Activated CD8-positive, alpha-beta T cell treated with anti-CD3 and anti-CD28 coated beads, Interleukin-2, amount 10 ng/mL, durations not matched to agents 7 days and 5 days (primary cell): ENCODE measurements around the gene CERS3. TPM values are rescaled to one million over a fixed set of nuclear protein-coding genes. Genes with fewer than 3 reads are reported as not detected.

ENCODE experiments used
- ATAC-seq: fragments of 150-1000 bp; cut with Tn5 transposase; one replicate; pipeline ENCODE4 v1.10.0; 2021; ENCODE audit warnings: moderate library complexity
- CTCF ChIA-PET: fragments of 350-600 bp; sonication (Branson Sonifier 250); formaldehyde crosslinking; loops from one replicate; lab custom pipeline; 2021; ENCODE audit warnings: antibody characterized with exemption; lab: Charles Lee
- POLR2A ChIA-PET: fragments of 350-600 bp; sonication (Branson Sonifier 250); formaldehyde crosslinking; loops from one replicate; lab custom pipeline; 2021; ENCODE audit warnings: antibody characterized with exemption; lab: Charles Lee
- DNase-seq: peaks from one replicate; pipeline ENCODE4 v3.0.0-alpha.2; 2020
- H3K27ac Mint-ChIP-seq: one replicate; pipeline ENCODE4 v1.8.0; 2021; ENCODE audit warnings: mild to moderate bottlenecking, mixed read lengths
- H3K27me3 Mint-ChIP-seq: one replicate; pipeline ENCODE4 v1.8.0; 2021; ENCODE audit warnings: low read depth, mixed read lengths
- H3K36me3 Mint-ChIP-seq: one replicate; pipeline ENCODE4 v1.8.0; 2021; ENCODE audit warnings: low read depth, mixed read lengths
- H3K4me1 Mint-ChIP-seq: one replicate; pipeline ENCODE4 v1.8.0; 2021; ENCODE audit warnings: low read depth, mixed read lengths
- H3K4me3 Mint-ChIP-seq: one replicate; pipeline ENCODE4 v1.8.0; 2021; ENCODE audit warnings: mild to moderate bottlenecking, mixed read lengths
- H3K9me3 Mint-ChIP-seq: one replicate; pipeline ENCODE4 v1.8.0; 2022; ENCODE audit warnings: mixed read lengths; ENCODE audit not compliant: insufficient read depth
- total RNA-seq, 2 experiments: library from RNA; stranded (reverse); gene quantifications; one replicate each; pipeline ENCODE4 v1.2.3, GENCODE V29; 2021

Gene CERS3
- total RNA-seq, 2 experiments from 2014 or later = 0.18 TPM; not detected in 1

DNA sequence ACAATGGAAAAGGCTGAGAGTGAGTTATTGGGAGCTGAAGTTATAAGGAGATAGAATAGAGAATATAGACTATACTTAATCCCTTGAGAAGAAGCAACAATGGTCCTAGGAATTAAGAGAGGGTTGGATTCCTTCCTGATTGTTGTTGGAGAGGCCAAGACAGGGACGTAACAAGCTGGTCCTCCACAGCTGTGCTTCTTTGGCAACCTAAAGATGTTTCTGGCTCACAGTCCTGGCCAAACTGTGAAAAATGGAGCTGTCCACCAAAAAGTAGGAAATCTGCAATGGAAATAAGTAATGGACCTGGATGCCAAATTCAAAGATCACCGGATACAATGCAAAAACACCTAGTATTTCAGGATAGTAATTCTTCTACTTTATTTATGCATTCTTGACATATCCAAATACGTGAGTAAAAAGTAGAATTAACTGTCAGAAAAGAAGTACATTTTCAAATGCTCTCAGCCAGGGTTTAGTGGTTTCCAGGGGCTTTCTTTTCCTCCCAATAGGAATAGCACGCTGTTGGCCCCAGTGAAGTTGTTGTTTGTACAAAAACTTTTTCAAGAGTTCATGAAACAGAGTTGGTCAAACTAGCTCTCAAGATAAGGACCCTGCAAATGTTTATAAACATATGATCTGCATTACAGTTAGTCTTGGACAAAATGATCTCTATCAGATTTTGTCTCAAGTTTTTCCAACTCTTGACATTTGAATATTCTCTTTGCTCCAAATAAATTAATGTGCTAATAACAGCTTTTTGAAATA lies 28.3 kb downstream of the CERS3 start:
- Mint-ChIP-seq H3K4me3 (no peak overlapping the region), H3K36me3 (no peaks in the 10 kb centered on the region), H3K27me3 (no peaks in the 10 kb centered on the region), H3K4me1 (no peaks in the 10 kb centered on the region), H3K9me3 (no peaks in the 10 kb centered on the region), H3K27ac (no peak overlapping the region)
- CTCF ChIA-PET = no interaction called here
- POLR2A ChIA-PET = no interaction called here
- ATAC-seq (no peak), DNase-seq (no peak)

DNA sequence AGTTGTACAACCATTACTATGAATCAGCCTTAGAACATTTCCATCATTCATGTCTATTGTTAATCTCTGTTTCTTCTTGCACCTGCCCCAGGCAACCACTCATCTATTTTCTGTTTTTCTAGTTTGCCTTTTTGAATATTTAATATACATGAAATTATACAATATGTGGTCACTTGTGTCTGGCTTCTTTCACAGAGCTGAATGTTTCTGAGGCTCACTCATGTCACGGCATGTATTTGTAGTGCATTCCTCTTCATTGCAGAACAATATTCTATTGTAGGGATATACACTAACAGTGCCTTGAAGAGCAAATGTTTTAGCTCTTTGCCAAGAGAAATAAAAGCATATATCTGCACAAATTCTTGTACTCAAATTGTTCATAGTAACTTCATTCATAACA lies 32.9 kb downstream of the CERS3 start:
- ChIA-PET CTCF (no interaction called here), POLR2A (no interaction called here)
- Mint-ChIP-seq H3K4me3 (no peak overlapping the region), H3K9me3 (no peaks in the 10 kb centered on the region), H3K36me3 (no peaks in the 10 kb centered on the region), H3K27me3 (peaks cover 8% of the 10 kb centered on the region), H3K4me1 (no peaks in the 10 kb centered on the region), H3K27ac (no peak overlapping the region)
- no peak for ATAC-seq
- DNase-seq = no peak

DNA sequence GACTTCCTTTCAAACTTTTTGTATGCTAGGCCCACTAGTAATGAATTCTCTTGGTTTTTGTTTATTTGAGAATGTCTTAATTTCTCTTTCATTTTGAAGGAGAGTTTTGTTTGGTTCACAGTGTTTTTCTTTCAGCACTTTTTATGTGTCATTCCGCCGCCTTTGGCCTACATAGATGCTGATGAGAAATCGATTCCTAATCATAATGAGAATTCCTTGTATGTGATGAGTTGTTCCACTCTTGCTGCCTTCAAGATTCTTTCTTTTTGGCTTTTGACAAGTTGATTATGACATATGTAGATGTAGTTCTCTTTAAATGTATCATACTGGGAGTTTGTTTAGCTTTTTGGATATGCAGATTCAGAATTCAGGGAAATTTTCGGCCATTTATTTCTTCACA lies 35.5 kb downstream of the CERS3 start:
- Mint-ChIP-seq H3K9me3 (no peaks in the 10 kb centered on the region), H3K27me3 (peaks cover 10% of the 10 kb centered on the region), H3K4me3 (no peak overlapping the region), H3K36me3 (no peaks in the 10 kb centered on the region), H3K27ac (no peak overlapping the region), H3K4me1 (no peaks in the 10 kb centered on the region)
- DNase-seq (no peak), ATAC-seq (no peak)
- CTCF ChIA-PET = no interaction called here
- POLR2A ChIA-PET = no interaction called here

- Mint-ChIP-seq H3K4me3 (no peak overlapping the region), H3K4me1 (no peaks in the 10 kb centered on the region), H3K36me3 (no peaks in the 10 kb centered on the region), H3K27ac (no peak overlapping the region), H3K9me3 (peaks cover 3% of the 10 kb centered on the region), H3K27me3 (no peaks in the 10 kb centered on the region)
- DNase-seq (no peak), ATAC-seq (no peak)
- ChIA-PET POLR2A (no interaction called here), CTCF (no interaction called here)
Observed at GRCh38 chr15:100484443-100484842, 44.3 kb downstream of the CERS3 start.

- peaks cover 2% of the 10 kb centered on the region for H3K36me3 Mint-ChIP-seq
- CTCF ChIA-PET = no interaction called here
- ATAC-seq = no peak
Observed at GRCh38 chr15:100483370-100483769, 45.4 kb downstream of the CERS3 start.

DNA sequence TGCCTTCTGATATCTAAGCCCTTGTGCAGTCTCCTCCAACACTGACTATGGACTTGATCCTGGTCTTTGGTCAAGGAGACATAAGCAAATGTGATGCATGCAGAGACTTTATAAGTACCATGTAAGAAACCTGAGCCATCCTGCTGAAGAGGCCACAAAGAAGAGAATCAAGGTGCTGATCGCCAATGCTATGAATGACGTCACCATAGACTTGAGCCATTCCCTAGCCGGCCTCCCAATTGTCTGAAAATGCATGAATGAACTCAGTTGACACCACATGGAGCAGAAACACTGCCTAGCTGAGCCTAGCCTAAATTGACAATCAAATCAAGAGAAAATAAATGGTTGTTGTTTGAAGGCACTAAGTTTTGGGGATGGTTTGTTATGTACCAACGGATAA lies 51.9 kb downstream of the CERS3 start:
- no peak for ATAC-seq
- peaks cover 2% of the 10 kb centered on the region for H3K36me3 Mint-ChIP-seq
- no peak for DNase-seq
- H3K4me1 Mint-ChIP-seq = no peaks in the 10 kb centered on the region
- POLR2A ChIA-PET = no interaction called here
- H3K4me3 Mint-ChIP-seq = no peak overlapping the region
- H3K9me3 Mint-ChIP-seq = peaks cover 15% of the 10 kb centered on the region
- CTCF ChIA-PET = no interaction called here
- H3K27me3 Mint-ChIP-seq = no peaks in the 10 kb centered on the region
- H3K27ac Mint-ChIP-seq = no peak overlapping the region

More at GRCh38 chr15:100483370-100483769, 45.4 kb downstream of the CERS3 start:
- Mint-ChIP-seq H3K27me3 (no peaks in the 10 kb centered on the region), H3K9me3 (peaks cover 14% of the 10 kb centered on the region), H3K4me1 (no peaks in the 10 kb centered on the region), H3K4me3 (no peak overlapping the region), H3K27ac (no peak overlapping the region)
- POLR2A ChIA-PET = no interaction called here
- no peak for DNase-seq

- Mint-ChIP-seq H3K27ac (no peak overlapping the region), H3K36me3 (no peaks in the 10 kb centered on the region), H3K4me1 (no peaks in the 10 kb centered on the region), H3K27me3 (no peaks in the 10 kb centered on the region), H3K4me3 (no peak overlapping the region), H3K9me3 (no peaks in the 10 kb centered on the region)
- CTCF ChIA-PET = no interaction called here
- no peak for DNase-seq
- ATAC-seq = no peak
- POLR2A ChIA-PET = no interaction called here
Observed at GRCh38 chr15:100472736-100473135, 56.0 kb downstream of the CERS3 start.

- CTCF ChIA-PET = no interaction called here
- H3K36me3 Mint-ChIP-seq = no peaks in the 10 kb centered on the region
Observed at GRCh38 chr15:100471933-100472332, 56.8 kb downstream of the CERS3 start.

DNA sequence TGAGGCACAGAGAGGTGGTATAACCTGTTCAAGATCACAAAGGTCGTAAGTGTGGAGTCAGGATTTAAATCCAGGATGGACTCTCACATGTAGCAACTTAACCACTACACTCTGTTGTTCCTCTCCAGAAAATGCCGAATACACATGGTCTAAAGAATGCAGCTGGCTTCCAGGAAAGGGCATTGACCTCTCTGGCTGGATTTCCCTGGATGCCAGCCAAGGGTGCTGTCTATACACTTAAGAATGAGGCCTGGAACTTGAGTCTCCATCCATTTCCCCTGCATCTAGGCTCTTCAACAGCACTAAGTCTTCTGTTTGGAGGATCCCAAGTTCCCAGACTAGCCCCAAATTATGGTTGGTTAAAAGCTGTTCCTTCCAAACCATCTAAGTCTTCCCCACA lies 60.5 kb downstream of the CERS3 start:
- ATAC-seq = no peak
- no peak for DNase-seq
- H3K4me3 Mint-ChIP-seq = no peak overlapping the region
- H3K27me3 Mint-ChIP-seq = no peaks in the 10 kb centered on the region
- H3K36me3 Mint-ChIP-seq = no peaks in the 10 kb centered on the region
- H3K4me1 Mint-ChIP-seq = peaks cover 11% of the 10 kb centered on the region
- POLR2A ChIA-PET = no interaction called here
- CTCF ChIA-PET = no interaction called here
- H3K27ac Mint-ChIP-seq = no peak overlapping the region
- no peaks in the 10 kb centered on the region for H3K9me3 Mint-ChIP-seq

More at GRCh38 chr15:100471933-100472332, 56.8 kb downstream of the CERS3 start:
- H3K4me1 Mint-ChIP-seq = no peaks in the 10 kb centered on the region
- no peak overlapping the region for H3K4me3 Mint-ChIP-seq
- H3K27ac Mint-ChIP-seq = no peak overlapping the region
- no peaks in the 10 kb centered on the region for H3K9me3 Mint-ChIP-seq
- POLR2A ChIA-PET = no interaction called here
- H3K27me3 Mint-ChIP-seq = no peaks in the 10 kb centered on the region
- no peak for ATAC-seq
- DNase-seq = no peak

- H3K9me3 Mint-ChIP-seq = no peaks in the 10 kb centered on the region
- POLR2A ChIA-PET = no interaction called here
- CTCF ChIA-PET = no interaction called here
Observed at GRCh38 chr15:100466073-100466472, 62.7 kb downstream of the CERS3 start.

DNA sequence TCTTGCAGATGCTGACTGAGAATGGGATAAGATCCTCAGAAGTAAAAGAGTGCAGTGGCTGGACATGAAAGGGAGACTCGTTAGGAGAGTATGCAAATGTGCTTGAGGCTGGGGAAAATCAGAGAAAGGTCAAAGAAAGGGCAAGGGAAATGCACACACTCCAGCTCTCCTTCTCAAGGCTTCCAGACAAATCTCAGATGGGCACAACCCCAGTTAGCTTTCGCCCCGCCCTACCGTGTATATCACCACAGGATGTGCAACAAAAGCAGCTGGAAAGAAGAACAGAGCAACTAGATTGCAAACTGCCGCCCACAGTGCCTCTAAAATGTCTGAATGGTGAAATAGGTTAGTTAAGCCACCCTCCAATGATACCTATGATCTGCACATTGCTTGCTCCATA lies 63.9 kb downstream of the CERS3 start:
- no peaks in the 10 kb centered on the region for H3K9me3 Mint-ChIP-seq
- no peaks in the 10 kb centered on the region for H3K36me3 Mint-ChIP-seq
- ChIA-PET CTCF (no interaction called here), POLR2A (no interaction called here)
- ATAC-seq (no peak), DNase-seq (no peak)
- no peak overlapping the region for H3K4me3 Mint-ChIP-seq
- peaks cover 11% of the 10 kb centered on the region for H3K4me1 Mint-ChIP-seq
- no peak overlapping the region for H3K27ac Mint-ChIP-seq
- H3K27me3 Mint-ChIP-seq = no peaks in the 10 kb centered on the region

More at GRCh38 chr15:100466073-100466472, 62.7 kb downstream of the CERS3 start:
- DNase-seq = no peak
- no peak overlapping the region for H3K27ac Mint-ChIP-seq
- no peak for ATAC-seq
- H3K4me3 Mint-ChIP-seq = no peak overlapping the region
- no peaks in the 10 kb centered on the region for H3K27me3 Mint-ChIP-seq
- peaks cover 11% of the 10 kb centered on the region for H3K4me1 Mint-ChIP-seq
- H3K36me3 Mint-ChIP-seq = no peaks in the 10 kb centered on the region

DNA sequence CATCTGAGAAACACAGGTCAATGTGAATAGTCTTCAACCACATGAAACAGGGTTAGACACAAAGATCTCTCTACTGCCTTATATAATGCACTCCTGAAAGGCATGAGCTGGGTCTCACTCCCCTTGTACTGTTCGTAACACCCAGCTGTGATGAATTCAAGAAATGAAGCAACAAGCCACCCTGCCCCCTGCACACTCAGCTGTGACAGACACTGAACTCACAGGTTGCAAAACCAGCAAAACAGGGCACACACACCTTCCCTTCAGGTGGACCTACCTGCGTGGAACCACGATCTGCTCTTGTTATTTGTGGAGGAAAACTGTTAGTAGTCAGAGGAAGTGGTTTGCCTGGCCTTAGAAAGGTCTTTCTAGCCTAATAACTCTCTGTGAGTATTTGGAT lies 64.5 kb downstream of the CERS3 start:
- no peaks in the 10 kb centered on the region for H3K9me3 Mint-ChIP-seq
- ChIA-PET POLR2A (no interaction called here), CTCF (interaction anchor here (1.0 kb wide), 1 partner anchor 114 kb away, joined by 3 read pairs; no protein-coding TSS in a partner anchor)
- no peaks in the 10 kb centered on the region for H3K27me3 Mint-ChIP-seq
- no peak overlapping the region for H3K4me3 Mint-ChIP-seq
- H3K4me1 Mint-ChIP-seq = peaks cover 11% of the 10 kb centered on the region
- DNase-seq (no peak), ATAC-seq (no peak)
- H3K27ac Mint-ChIP-seq = no peak overlapping the region
- no peaks in the 10 kb centered on the region for H3K36me3 Mint-ChIP-seq
